WTC11 (cell line): ENCODE data around the gene PLCH2.

ENCODE experiments used
- ATF2 ChIP-seq: sonication (generic); formaldehyde crosslinking; IDR thresholded peaks from 2 replicates; pipeline ENCODE4 v1.8.1; 2022; ENCODE audit warnings: low read depth, missing genetic modification reagents, borderline replicate concordance
- CREB1 ChIP-seq: sonication (generic); formaldehyde crosslinking; IDR thresholded peaks from 2 replicates; pipeline ENCODE4 v1.8.0; 2023; ENCODE audit warnings: mild to moderate bottlenecking, missing genetic modification reagents
- CTCF ChIP-seq: fragments of 200-600 bp; IDR thresholded peaks from 2 replicates; pipeline ENCODE4 v1.8.0; 2022; ENCODE audit warnings: antibody characterized with exemption
- E2F1 ChIP-seq: sonication (generic); formaldehyde crosslinking; IDR thresholded peaks from 2 replicates; pipeline ENCODE4 v1.8.0; 2022; ENCODE audit warnings: mild to moderate bottlenecking, missing genetic modification reagents
- ELF4 ChIP-seq: sonication (generic); formaldehyde crosslinking; IDR thresholded peaks from 2 replicates; pipeline ENCODE4 v1.8.1; 2022; ENCODE audit warnings: low read depth, mild to moderate bottlenecking, moderate library complexity, missing genetic modification reagents
- IRF2 ChIP-seq: sonication (generic); formaldehyde crosslinking; IDR thresholded peaks from 2 replicates; pipeline ENCODE4 v1.8.0; 2022; ENCODE audit warnings: low read depth, missing genetic modification reagents, borderline replicate concordance
- JUN ChIP-seq: sonication (generic); formaldehyde crosslinking; IDR thresholded peaks from 2 replicates; pipeline ENCODE4 v1.8.0; 2023; ENCODE audit warnings: mild to moderate bottlenecking, missing genetic modification reagents
- NR2C2 ChIP-seq: sonication (generic); formaldehyde crosslinking; IDR thresholded peaks from 2 replicates; pipeline ENCODE4 v1.8.0; 2022; ENCODE audit warnings: mild to moderate bottlenecking, missing genetic modification reagents
- TCF7 ChIP-seq: sonication (generic); formaldehyde crosslinking; IDR thresholded peaks from 2 replicates; pipeline ENCODE4 v1.8.0; 2022; ENCODE audit warnings: mild to moderate bottlenecking, low read depth, missing genetic modification reagents, moderate library complexity
- ZNF512 ChIP-seq: sonication (generic); formaldehyde crosslinking; IDR thresholded peaks from 2 replicates; pipeline ENCODE4 v1.8.1; 2022; ENCODE audit warnings: missing genetic modification reagents, borderline replicate concordance

- TF ChIP-seq CTCF (no peak), ZNF512 (CRISPR knock-in tag) (no peak), TCF7 (CRISPR knock-in tag) (no peak), ATF2 (no peak), CREB1 (no peak), JUN (CRISPR knock-in tag) (no peak), ELF4 (CRISPR knock-in tag) (no peak), IRF2 (CRISPR knock-in tag) (no peak), NR2C2 (CRISPR knock-in tag) (no peak), E2F1 (no peak)
Observed at GRCh38 chr1:2488688-2489087, 12.6 kb downstream of the PLCH2 start.
